ENCODE results near the gene FBXW8. TPM values are rescaled to one million over a fixed set of nuclear protein-coding genes. Genes with fewer than 3 reads are reported as not detected.

Gene FBXW8
- total RNA-seq, 1 experiment from 2014 or later = 15.3 TPM

DNA sequence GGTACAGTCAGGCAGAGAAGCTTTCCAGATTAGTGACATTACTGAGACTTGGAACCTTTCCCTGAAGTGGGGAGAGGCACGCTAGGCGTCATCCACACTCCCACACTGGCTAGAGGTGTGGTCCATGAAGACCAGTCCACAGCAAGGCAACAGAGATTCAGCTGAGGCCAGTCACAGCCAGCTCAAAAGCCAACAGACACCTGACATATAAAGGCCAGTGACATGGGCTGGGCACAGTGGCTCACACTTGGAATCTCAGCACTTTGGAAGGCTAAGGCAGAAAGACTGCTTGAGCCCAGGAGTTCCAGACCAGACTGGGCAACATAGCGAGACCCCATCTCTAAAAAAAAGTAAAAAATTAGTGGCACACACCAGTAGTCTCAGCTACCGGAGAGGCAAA, 40.4 kb upstream of the FBXW8 start:
- no peak overlapping the region for H2AK5ac ChIP-seq (ENCODE audit: insufficient read length, low read length)
- H4K5ac ChIP-seq (ENCODE audit: insufficient read length, low read depth, low read length) = no peak overlapping the region
- no peaks in the 10 kb centered on the region for H3K79me1 ChIP-seq (ENCODE audit: insufficient read depth, low read depth, low read length, poor library complexity, severe bottlenecking)
- no peak overlapping the region for H3K4ac ChIP-seq (ENCODE audit: low read depth, low read length)
- Mint-ChIP-seq H3K9me3 (peaks cover 3 to 4% of the 10 kb centered on the region in 2 experiments; a peak in 3 of 5 replicates), H3K36me3 (ENCODE audit: insufficient read depth in 1 of 3, low read depth in 3 of 3) (peaks cover 4 to 7% (median 5%) of the 10 kb centered on the region in 3 experiments; a peak in 3 of 7 replicates), H3K4me1 (peaks cover 8 to 10% of the 10 kb centered on the region in 2 experiments), H3K27me3 (ENCODE audit: low read depth) (peaks cover 38% of the 10 kb centered on the region), H3K4me3 (no peak overlapping the region), H3K27ac (no peak overlapping the region; a peak in 1 of 7 replicates)
- no peak overlapping the region for H2BK15ac ChIP-seq (ENCODE audit: low read depth, low read length)
- no peak overlapping the region for H2BK20ac ChIP-seq (ENCODE audit: low read depth, low read length, poor library complexity, severe bottlenecking)
- H3K9me3 ChIP-seq (ENCODE audit: control insufficient read depth, low read depth, low read length) = no peaks in the 10 kb centered on the region
- no peaks in the 10 kb centered on the region for H3K27me3 ChIP-seq (ENCODE audit: insufficient read depth, low read length)
- H4K91ac ChIP-seq (ENCODE audit: insufficient read length, low read depth, low read length) = no peak overlapping the region
- no peak overlapping the region for H3K14ac ChIP-seq (ENCODE audit: insufficient read depth, low read length)
- H3K18ac ChIP-seq (ENCODE audit: insufficient read length, low read depth, low read length) = no peak overlapping the region
- no peak overlapping the region for H2BK12ac ChIP-seq (ENCODE audit: insufficient read length, low read depth, low read length)
- no peak overlapping the region for H3T11ph ChIP-seq (ENCODE audit: low read length)
- WGBS (ENCODE audit: extremely low coverage, insufficient read length, low lambda C conversion rate) = no CpG with 5 or more reads among the region's 4 CpGs
- H3K23me2 ChIP-seq (ENCODE audit: insufficient read length, low read depth, low read length, poor library complexity, severe bottlenecking) = no peaks in the 10 kb centered on the region
- 0 out of 2 replicates have a peak, but pooled peaks cover 3% of the 10 kb centered on the region for H3K4me1 ChIP-seq (ENCODE audit: insufficient read depth, low read length)
- no peaks in the 10 kb centered on the region for H3K79me2 ChIP-seq (ENCODE audit: insufficient read depth, low read length)
- no peak overlapping the region for H2BK5ac ChIP-seq (ENCODE audit: insufficient read length, low read length)
- H3K4me2 ChIP-seq (ENCODE audit: insufficient read depth, insufficient read length, low read length) = no peak overlapping the region
- H3K56ac ChIP-seq (ENCODE audit: insufficient read length, low read depth, low read length) = no peak overlapping the region
- TF ChIP-seq, protein P1, sequence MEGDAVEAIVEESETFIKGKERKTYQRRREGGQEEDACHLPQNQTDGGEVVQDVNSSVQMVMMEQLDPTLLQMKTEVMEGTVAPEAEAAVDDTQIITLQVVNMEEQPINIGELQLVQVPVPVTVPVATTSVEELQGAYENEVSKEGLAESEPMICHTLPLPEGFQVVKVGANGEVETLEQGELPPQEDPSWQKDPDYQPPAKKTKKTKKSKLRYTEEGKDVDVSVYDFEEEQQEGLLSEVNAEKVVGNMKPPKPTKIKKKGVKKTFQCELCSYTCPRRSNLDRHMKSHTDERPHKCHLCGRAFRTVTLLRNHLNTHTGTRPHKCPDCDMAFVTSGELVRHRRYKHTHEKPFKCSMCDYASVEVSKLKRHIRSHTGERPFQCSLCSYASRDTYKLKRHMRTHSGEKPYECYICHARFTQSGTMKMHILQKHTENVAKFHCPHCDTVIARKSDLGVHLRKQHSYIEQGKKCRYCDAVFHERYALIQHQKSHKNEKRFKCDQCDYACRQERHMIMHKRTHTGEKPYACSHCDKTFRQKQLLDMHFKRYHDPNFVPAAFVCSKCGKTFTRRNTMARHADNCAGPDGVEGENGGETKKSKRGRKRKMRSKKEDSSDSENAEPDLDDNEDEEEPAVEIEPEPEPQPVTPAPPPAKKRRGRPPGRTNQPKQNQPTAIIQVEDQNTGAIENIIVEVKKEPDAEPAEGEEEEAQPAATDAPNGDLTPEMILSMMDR (conservative IDR thresholded peaks at IDR 0.05) = no peak
- H3K9ac ChIP-seq (ENCODE audit: extremely low read depth, insufficient read length, low read length) = no peak overlapping the region
- H4K8ac ChIP-seq (replicated peaks; ENCODE audit: insufficient read length, low read depth, low read length) = no peak overlapping the region
- H3K23ac ChIP-seq (ENCODE audit: insufficient read length, low read depth, low read length) = no peak overlapping the region
- no peak for DNase-seq
- H3K27ac ChIP-seq (ENCODE audit: insufficient read length, low read depth, low read length) = no peak overlapping the region
- H2AFZ ChIP-seq (ENCODE audit: low read length) = no peak overlapping the region
- no peak overlapping the region for H2BK120ac ChIP-seq (ENCODE audit: low read depth, low read length, poor library complexity, severe bottlenecking)
- no peaks in the 10 kb centered on the region for H4K20me1 ChIP-seq (ENCODE audit: control insufficient read depth, insufficient read depth, insufficient read length)
